Stomach (tissue), 9 donors: ENCODE data around the gene TUBGCP3. TPM values are rescaled to one million over a fixed set of nuclear protein-coding genes. Genes with fewer than 3 reads are reported as not detected.

Source experiments
- DNase-seq, 2 donors: peaks; one replicate each; pipeline versions ENCODE4 v3.0.0 to v3.0.0-alpha.2; 2013 to 2019
- H3K27ac ChIP-seq, 5 donors: fragments of 200-600 bp in 4 of 5; sonication (generic) in 4 of 5; one replicate each; pipeline ENCODE4 v1.5.1; 2013 to 2019; ENCODE audit warnings: mild to moderate bottlenecking in 1 of 5, moderate library complexity in 1 of 5
- H3K27me3 ChIP-seq, 3 donors: fragments of 200-600 bp; sonication (generic); one replicate each; pipeline ENCODE4 v1.5.1; 2017 to 2019; ENCODE audit warnings: mixed run types in 1 of 3
- H3K36me3 ChIP-seq, 4 donors: fragments of 200-600 bp; sonication (generic); 1 replicate in 3 of 4; 2 replicates in 1 of 4; pipeline ENCODE4 v1.5.1; 2016 to 2019
- H3K4me1 ChIP-seq, 4 donors: fragments of 200-600 bp; sonication (generic); one replicate each; pipeline ENCODE4 v1.5.1; 2016 to 2019
- H3K4me3 ChIP-seq, 4 donors: fragments of 200-600 bp; sonication (generic) in 3 of 4; one replicate each; pipeline ENCODE4 v1.5.1; 2016 to 2019; ENCODE audit warnings: mild to moderate bottlenecking in 1 of 4
- H3K9me3 ChIP-seq, 4 donors: fragments of 200-600 bp; sonication (generic); one replicate each; pipeline ENCODE4 v1.5.1; 2016 to 2019
- EP300 ChIP-seq: sonication (generic); formaldehyde crosslinking; IDR thresholded peaks from one replicate; pipeline ENCODE4 v1.6.1; 2017; ENCODE audit warnings: antibody characterized with exemption
- POLR2A ChIP-seq, 4 donors: fragments of 450-650 bp; IDR thresholded peaks; one replicate each; pipeline ENCODE4 v1.6.1; 2016; ENCODE audit warnings: antibody characterized with exemption in 4 of 4, control low read depth in 2 of 4, mild to moderate bottlenecking in 1 of 4, moderate library complexity in 1 of 4
- POLR2AphosphoS5 ChIP-seq, 3 donors: sonication (generic); formaldehyde crosslinking; IDR thresholded peaks; one replicate each; pipeline ENCODE4 v1.6.1; 2016; ENCODE audit warnings: antibody characterized with exemption in 3 of 3
- WGBS, 5 donors: extraction: QIAGEN DNeasy Blood & Tissue Kit in 3 of 5; methylation state at CpG; one replicate each; pipeline versions ENCODE4 v1.1.5 to v1.1.7; 2013 to 2018; 5-methylcytosine and 5-hydroxymethylcytosine counted together
- intact Hi-C: fragments of 100-400 bp; cut with DNase I; formaldehyde crosslinking; loops from one replicate; pipeline ENCODE4 v1.15.1; 2023; ENCODE audit warnings: low total_unique reads
- polyA plus RNA-seq, 3 donors: library from polyadenylated mRNA; stranded (reverse); fragments of 200-250 nt; gene quantifications; one replicate each; pipeline ENCODE4 v1.2.3, GENCODE V29; 2013
- total RNA-seq, 5 donors: library from RNA; depleted of rRNA; stranded (reverse); fragments of >200 nt; gene quantifications; one replicate each; pipeline versions ENCODE4 v1.1.0 to v1.2.3, GENCODE V29; 2014 to 2016
- TF ChIP-seq, protein P1 (sequence below), 7 experiments: fragments of 450-650 bp in 4 of 7; fragments of 200-600 bp in 3 of 7; sonication (generic) in 3 of 7; IDR thresholded peaks; one replicate each; pipeline ENCODE4 v1.5.1; 2016 to 2019; ENCODE audit warnings: antibody characterized with exemption in 7 of 7, control low read depth in 2 of 7, mild to moderate bottlenecking in 1 of 7
- donor health status: healthy with polysubstance abuse.
- donor health status: Bipolar disorder and iron deficiency.
- donor health status: healthy.

Gene TUBGCP3
- total and polyA plus RNA-seq, 8 donors: 7.8 to 49.6 (median 15.2) TPM

DNA sequence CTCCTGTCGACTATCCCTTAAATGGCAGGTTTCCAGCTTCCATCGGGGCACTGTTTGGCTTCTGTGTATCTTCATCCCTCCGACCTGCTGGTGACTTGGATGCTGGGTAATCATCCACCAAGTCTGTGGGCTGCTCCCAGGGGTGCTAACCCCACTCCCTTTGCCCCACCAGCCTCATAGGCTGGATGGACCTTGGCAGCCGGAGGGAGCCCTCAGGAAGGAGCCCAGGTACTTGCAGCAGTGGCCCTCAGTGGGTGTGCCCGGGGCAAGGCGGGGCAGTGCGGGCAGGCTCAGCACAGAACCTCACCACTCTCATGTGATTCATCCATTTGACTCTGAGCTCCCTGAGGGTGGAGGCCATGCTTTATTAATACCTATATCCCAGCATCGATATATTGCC is 27.4 kb upstream of the TUBGCP3 start:
- TF ChIP-seq EP300 (no peak), POLR2A (IDR thresholded peaks at IDR 0.05) (no peak), POLR2AphosphoS5 (IDR thresholded peaks at IDR 0.05) (no peak)
- TF ChIP-seq, protein P1, sequence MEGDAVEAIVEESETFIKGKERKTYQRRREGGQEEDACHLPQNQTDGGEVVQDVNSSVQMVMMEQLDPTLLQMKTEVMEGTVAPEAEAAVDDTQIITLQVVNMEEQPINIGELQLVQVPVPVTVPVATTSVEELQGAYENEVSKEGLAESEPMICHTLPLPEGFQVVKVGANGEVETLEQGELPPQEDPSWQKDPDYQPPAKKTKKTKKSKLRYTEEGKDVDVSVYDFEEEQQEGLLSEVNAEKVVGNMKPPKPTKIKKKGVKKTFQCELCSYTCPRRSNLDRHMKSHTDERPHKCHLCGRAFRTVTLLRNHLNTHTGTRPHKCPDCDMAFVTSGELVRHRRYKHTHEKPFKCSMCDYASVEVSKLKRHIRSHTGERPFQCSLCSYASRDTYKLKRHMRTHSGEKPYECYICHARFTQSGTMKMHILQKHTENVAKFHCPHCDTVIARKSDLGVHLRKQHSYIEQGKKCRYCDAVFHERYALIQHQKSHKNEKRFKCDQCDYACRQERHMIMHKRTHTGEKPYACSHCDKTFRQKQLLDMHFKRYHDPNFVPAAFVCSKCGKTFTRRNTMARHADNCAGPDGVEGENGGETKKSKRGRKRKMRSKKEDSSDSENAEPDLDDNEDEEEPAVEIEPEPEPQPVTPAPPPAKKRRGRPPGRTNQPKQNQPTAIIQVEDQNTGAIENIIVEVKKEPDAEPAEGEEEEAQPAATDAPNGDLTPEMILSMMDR (IDR thresholded peaks at IDR 0.05): no peak
- 68 to 77% (median 72%) methylated on average over 8 of the region's 8 CpGs for WGBS, 5 donors
- H3K36me3 ChIP-seq: no peaks in the 10 kb centered on the region
- no peaks in the 10 kb centered on the region for H3K4me1 ChIP-seq
- H3K4me3 ChIP-seq: no peak overlapping the region
- H3K27me3 ChIP-seq: peaks cover 0 to 40% (median 4%) of the 10 kb centered on the region in 3 donors
- no peak for DNase-seq
- intact Hi-C loops: no loop called here
- H3K9me3 ChIP-seq: no peaks in the 10 kb centered on the region
- H3K27ac ChIP-seq: no peak overlapping the region

DNA sequence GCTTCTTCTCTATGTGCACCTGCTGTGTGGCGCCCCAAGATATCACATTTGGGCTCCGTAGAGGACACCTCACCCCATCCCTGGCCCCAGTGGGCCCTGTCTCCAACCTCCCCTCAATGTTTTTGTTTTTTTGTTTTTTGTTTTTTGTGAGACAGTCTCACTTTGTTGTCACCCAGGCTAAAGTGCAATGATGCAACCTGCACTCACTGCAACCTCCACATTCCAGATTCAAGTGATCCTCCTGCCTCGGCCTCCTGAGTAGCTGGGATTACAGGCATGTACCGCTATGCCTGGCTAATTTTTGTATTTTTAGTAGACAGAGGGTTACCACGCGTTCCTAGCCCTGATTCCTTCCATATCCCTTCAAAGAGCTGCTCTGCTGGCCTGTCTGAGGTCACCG is 26.9 kb upstream of the TUBGCP3 start:
- H3K4me1 ChIP-seq: no peaks in the 10 kb centered on the region
- intact Hi-C loops: no loop called here
- no peak for DNase-seq
- TF ChIP-seq EP300 (no peak), POLR2A (IDR thresholded peaks at IDR 0.05) (no peak), POLR2AphosphoS5 (IDR thresholded peaks at IDR 0.05) (no peak)
- TF ChIP-seq, protein P1 (IDR thresholded peaks at IDR 0.05): no peak
- WGBS, 5 donors: 85 to 93% (median 91%) methylated on average over 7 of the region's 7 CpGs
- no peaks in the 10 kb centered on the region for H3K9me3 ChIP-seq
- no peaks in the 10 kb centered on the region for H3K36me3 ChIP-seq
- no peak overlapping the region for H3K27ac ChIP-seq
- peaks cover 0 to 34% (median 3%) of the 10 kb centered on the region in 3 donors for H3K27me3 ChIP-seq
- H3K4me3 ChIP-seq: no peak overlapping the region

DNA sequence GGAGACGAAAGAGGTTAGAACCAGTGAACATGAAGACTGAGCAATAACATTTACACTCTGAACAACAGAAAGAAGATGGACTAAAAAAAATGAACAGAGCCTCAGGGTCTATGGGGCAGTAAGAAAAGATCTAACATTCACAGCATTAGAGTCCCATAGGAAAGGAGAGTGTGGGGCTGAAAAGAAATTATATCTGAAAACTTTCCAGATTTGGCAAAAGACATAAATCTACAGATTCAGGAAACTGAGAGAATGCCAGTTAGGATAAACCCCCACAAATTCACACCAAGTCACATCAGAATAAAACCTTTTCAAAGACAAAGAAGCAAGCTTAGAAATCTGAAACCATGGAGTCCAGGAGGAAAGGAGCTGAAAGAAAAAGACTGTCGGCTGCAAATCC is 20.3 kb upstream of the TUBGCP3 start:
- Histone ChIP-seq H3K4me3 (no peak overlapping the region), H3K9me3 (no peaks in the 10 kb centered on the region), H3K4me1 (peaks cover 5 to 18% (median 13%) of the 10 kb centered on the region in 4 donors), H3K27ac (no peak overlapping the region), H3K36me3 (no peaks in the 10 kb centered on the region), H3K27me3 (peaks cover 0 to 4% (median 0%) of the 10 kb centered on the region in 3 donors)
- DNase-seq: no peak
- intact Hi-C loops: loop anchor here (10.0 kb wide), 1 partner anchor 1133 kb away; no protein-coding TSS in a partner anchor
- WGBS, 5 donors: 80 to 90% (median 88%) methylated on average over 2 of the region's 2 CpGs
- no peak for TF ChIP-seq POLR2AphosphoS5 (IDR thresholded peaks at IDR 0.05)
- TF ChIP-seq, protein P1 (IDR thresholded peaks at IDR 0.05): no peak
- no peak for TF ChIP-seq EP300
- TF ChIP-seq POLR2A (IDR thresholded peaks at IDR 0.05): no peak

DNA sequence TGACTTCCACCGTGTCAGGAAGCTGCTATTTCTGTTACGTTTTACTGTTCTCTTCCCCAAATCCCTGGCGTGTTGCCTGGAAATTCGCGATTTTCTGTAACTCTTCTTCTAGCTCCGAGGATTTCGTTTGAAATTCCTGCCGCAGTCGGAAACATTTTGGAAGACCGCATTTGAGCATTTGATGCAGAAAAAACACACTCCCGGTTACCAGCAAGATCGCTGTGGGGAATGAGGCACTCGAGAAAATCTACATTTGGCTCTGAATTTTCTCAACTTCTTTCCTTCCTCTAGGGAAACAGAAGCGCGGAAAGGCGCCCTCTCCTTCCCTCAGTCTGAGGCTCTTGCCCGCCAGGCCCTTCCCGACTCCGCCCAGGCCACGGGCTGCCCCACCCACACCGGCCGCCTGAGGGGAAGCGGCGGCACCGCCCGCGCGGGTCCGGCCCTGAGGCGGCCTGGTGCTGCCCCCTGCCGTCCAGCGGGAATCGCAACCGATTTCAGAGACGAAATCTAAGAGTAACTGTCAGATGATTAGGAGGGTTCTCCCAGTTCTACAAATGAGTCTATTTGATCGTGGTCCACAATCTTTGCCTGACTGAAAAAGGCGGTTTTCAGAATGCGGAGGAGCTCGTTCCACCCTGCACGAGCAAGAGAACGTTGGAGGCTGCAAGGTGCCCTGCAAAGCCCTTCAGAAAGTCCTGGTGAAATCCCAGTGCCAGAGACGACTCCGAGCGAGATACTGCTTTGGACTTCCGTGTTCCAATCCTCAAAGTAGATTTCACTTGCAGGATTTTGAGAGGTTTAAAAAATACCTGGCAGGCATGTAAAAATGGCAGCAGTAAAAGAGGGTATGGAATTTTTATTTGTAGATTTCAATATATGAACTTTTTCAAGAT is 18.4 kb upstream of the TUBGCP3 start:
- Histone ChIP-seq H3K4me3 (peak overlapping the region; percentile 38 to 50 (median 41)), H3K27me3 (peaks cover 0 to 4% (median 0%) of the 10 kb centered on the region in 3 donors), H3K27ac (peak overlapping the region; percentile 46 to 77 (median 72)), H3K4me1 (peaks cover 5 to 22% (median 13%) of the 10 kb centered on the region in 4 donors), H3K9me3 (no peaks in the 10 kb centered on the region), H3K36me3 (no peaks in the 10 kb centered on the region)
- DNase-seq: peak; percentile 95 to 97
- TF ChIP-seq POLR2AphosphoS5 (IDR thresholded peaks at IDR 0.05): peak; percentile 35 to 77 (median 52)
- TF ChIP-seq, protein P1 (IDR thresholded peaks at IDR 0.05): peak in 5 of 7 experiments; percentile 85 to 96 (median 92)
- TF ChIP-seq EP300: no peak
- WGBS, 5 donors: 2 to 4% (median 3%) methylated on average over 38 to 45 of the region's 45 CpGs
- intact Hi-C loops: loop anchor here (10.0 kb wide), 1 partner anchor 1132 kb away; no protein-coding TSS in a partner anchor
